CD8-positive, alpha-beta memory T cell (primary cell): ENCODE results near the gene CCDC175. TPM values are rescaled to one million over a fixed set of nuclear protein-coding genes. Genes with fewer than 3 reads are reported as not detected.

Source experiments
- CTCF ChIA-PET: fragments of 350-600 bp; sonication (Branson Sonifier 250); formaldehyde crosslinking; loops from one replicate; lab custom pipeline; 2021; ENCODE audit warnings: antibody characterized with exemption; lab: Charles Lee
- POLR2A ChIA-PET: fragments of 350-600 bp; sonication (Branson Sonifier 250); formaldehyde crosslinking; loops from one replicate; lab custom pipeline; 2021; ENCODE audit warnings: antibody characterized with exemption; lab: Charles Lee
- DNase-seq, 5 donors: peaks; one replicate each; pipeline versions ENCODE4 v3.0.0 to v3.0.0-alpha.2; 2020 to 2022; ENCODE audit warnings: mixed read lengths in 1 of 5
- H3K27ac ChIP-seq: one replicate; pipeline ENCODE4 v1.7.0; 2013; ENCODE audit warnings: low read depth, mild to moderate bottlenecking, low read length, moderate library complexity
- H3K27me3 ChIP-seq: 2 replicates; pipeline ENCODE4 v1.7.0; 2013; ENCODE audit warnings: low read length, mild to moderate bottlenecking; ENCODE audit not compliant: insufficient read depth, poor library complexity, severe bottlenecking
- H3K36me3 ChIP-seq: 2 replicates; pipeline ENCODE4 v1.7.0; 2013; ENCODE audit warnings: mild to moderate bottlenecking, low read length, moderate library complexity; ENCODE audit not compliant: insufficient read depth
- H3K4me1 ChIP-seq: 2 replicates; pipeline ENCODE4 v1.7.0; 2013; ENCODE audit warnings: mild to moderate bottlenecking, low read length, moderate library complexity; ENCODE audit not compliant: insufficient read depth
- H3K4me3 ChIP-seq: 2 replicates; pipeline ENCODE4 v1.7.0; 2013; ENCODE audit warnings: mild to moderate bottlenecking, low read length
- H3K9me3 ChIP-seq: 2 replicates; pipeline ENCODE4 v1.7.0; 2013; ENCODE audit warnings: mild to moderate bottlenecking, low read length
- H3K27ac Mint-ChIP-seq, 8 donors: one replicate each; pipeline ENCODE4 v1.8.0; 2020 to 2021; ENCODE audit warnings: mixed read lengths in 8 of 8, mild to moderate bottlenecking in 6 of 8, inconsistent platforms in 3 of 8, moderate library complexity in 3 of 8
- H3K27me3 Mint-ChIP-seq, 2 donors: one replicate each; pipeline ENCODE4 v1.8.0; 2020 to 2021; ENCODE audit warnings: mixed read lengths in 2 of 2, mild to moderate bottlenecking in 1 of 2, moderate library complexity in 1 of 2
- H3K36me3 Mint-ChIP-seq, 3 donors: one replicate each; pipeline ENCODE4 v1.8.0; 2020 to 2021; ENCODE audit warnings: mixed read lengths in 3 of 3, inconsistent platforms in 1 of 3, mild to moderate bottlenecking in 1 of 3
- H3K4me1 Mint-ChIP-seq, 3 donors: one replicate each; pipeline ENCODE4 v1.8.0; 2020 to 2021; ENCODE audit warnings: mixed read lengths in 3 of 3, inconsistent platforms in 1 of 3, mild to moderate bottlenecking in 1 of 3
- H3K4me3 Mint-ChIP-seq, 7 donors: one replicate each; pipeline ENCODE4 v1.8.0; 2020 to 2021; ENCODE audit warnings: mixed read lengths in 7 of 7, mild to moderate bottlenecking in 6 of 7, moderate library complexity in 4 of 7, inconsistent platforms in 2 of 7
- H3K9me3 Mint-ChIP-seq, 5 donors: one replicate each; pipeline ENCODE4 v1.8.0; 2020 to 2022; ENCODE audit warnings: mixed read lengths in 5 of 5, mild to moderate bottlenecking in 3 of 5, moderate library complexity in 2 of 5, inconsistent platforms in 1 of 5
- polyA plus RNA-seq: library from polyadenylated mRNA; unstranded; fragments of 300-500 nt; fragmentation: Illumina TruSeq; gene quantifications from one replicate; pipeline ENCODE4 v1.2.3, GENCODE V29; 2021
- total RNA-seq, 2 experiments: library from RNA; stranded (reverse); gene quantifications; one replicate each; pipeline ENCODE4 v1.2.3, GENCODE V29; 2021

CCDC175 gene
- total and polyA plus RNA-seq, 3 experiments from 2014 or later = not detected

DNA sequence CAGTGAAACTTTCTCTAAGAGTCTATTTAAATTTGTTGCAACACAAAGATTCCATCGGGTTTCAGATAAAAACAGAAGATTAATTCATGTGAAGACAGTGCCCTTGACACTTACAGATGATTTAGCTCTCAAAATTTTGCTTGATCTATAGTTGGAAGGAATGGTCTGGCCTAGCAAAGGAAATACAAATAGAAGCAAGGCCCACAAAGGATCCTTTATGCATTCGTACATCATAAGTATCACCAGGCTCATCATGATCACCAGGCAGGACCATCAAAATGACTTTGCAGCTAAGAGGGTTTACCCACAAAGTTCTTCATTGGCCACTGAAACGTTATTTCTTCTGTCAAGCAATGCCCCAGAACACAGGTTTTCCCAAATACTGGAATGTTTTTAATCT, 67.5 kb downstream of the CCDC175 start:
- Histone ChIP-seq H3K27ac (no peak overlapping the region), H3K4me3 (no peak overlapping the region), H3K27me3 (no peaks in the 10 kb centered on the region), H3K4me1 (peaks cover 6% of the 10 kb centered on the region), H3K36me3 (no peaks in the 10 kb centered on the region), H3K9me3 (no peaks in the 10 kb centered on the region)
- Mint-ChIP-seq H3K4me3 (no peak overlapping the region), H3K4me1 (peaks cover 6 to 13% (median 9%) of the 10 kb centered on the region in 3 donors), H3K9me3 (no peaks in the 10 kb centered on the region), H3K36me3 (peaks cover 0 to 2% (median 0%) of the 10 kb centered on the region in 3 donors), H3K27me3 (peaks cover 8 to 22% of the 10 kb centered on the region in 2 donors), H3K27ac (no peak overlapping the region)
- ChIA-PET CTCF (no interaction called here), POLR2A (no interaction called here)
- no peak for DNase-seq

DNA sequence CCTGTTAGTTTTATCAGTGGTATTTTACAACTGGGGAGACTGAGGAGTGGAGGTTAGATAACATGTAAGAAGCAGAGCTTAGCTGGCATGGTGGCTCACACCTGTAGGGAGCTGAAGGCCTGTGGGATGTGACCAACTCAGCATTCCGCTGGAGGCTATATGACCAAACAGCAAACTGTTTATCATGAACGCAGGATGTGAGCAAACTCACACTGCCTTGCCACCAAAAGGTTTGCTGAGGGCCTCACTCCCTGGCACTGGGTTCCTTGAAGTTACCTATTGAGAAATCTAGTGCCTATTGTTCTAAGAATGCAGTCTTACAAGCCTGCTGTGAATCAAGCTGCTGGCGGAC, 68.9 kb downstream of the CCDC175 start:
- CTCF ChIA-PET = interaction anchor here (1.0 to 1.1 kb wide), 4 partner anchors 24 to 70 kb away, joined by 4 to 5 read pairs (median 4); partner anchors contain the start of genes JKAMP and L3HYPDH
- H3K9me3 ChIP-seq = no peaks in the 10 kb centered on the region
- H3K27ac ChIP-seq = no peak overlapping the region
- H3K27me3 ChIP-seq = no peaks in the 10 kb centered on the region
- H3K4me1 Mint-ChIP-seq = peaks cover 10 to 18% (median 14%) of the 10 kb centered on the region in 3 donors
- no peak overlapping the region for H3K4me3 Mint-ChIP-seq
- H3K9me3 Mint-ChIP-seq = no peaks in the 10 kb centered on the region
- H3K4me3 ChIP-seq = no peak overlapping the region
- peaks cover 0 to 8% (median 0%) of the 10 kb centered on the region in 3 donors for H3K36me3 Mint-ChIP-seq
- no peak for DNase-seq
- peaks cover 8 to 16% of the 10 kb centered on the region in 2 donors for H3K27me3 Mint-ChIP-seq
- H3K4me1 ChIP-seq = peaks cover 6% of the 10 kb centered on the region
- H3K27ac Mint-ChIP-seq = no peak overlapping the region
- no peaks in the 10 kb centered on the region for H3K36me3 ChIP-seq
- POLR2A ChIA-PET = no interaction called here

DNA sequence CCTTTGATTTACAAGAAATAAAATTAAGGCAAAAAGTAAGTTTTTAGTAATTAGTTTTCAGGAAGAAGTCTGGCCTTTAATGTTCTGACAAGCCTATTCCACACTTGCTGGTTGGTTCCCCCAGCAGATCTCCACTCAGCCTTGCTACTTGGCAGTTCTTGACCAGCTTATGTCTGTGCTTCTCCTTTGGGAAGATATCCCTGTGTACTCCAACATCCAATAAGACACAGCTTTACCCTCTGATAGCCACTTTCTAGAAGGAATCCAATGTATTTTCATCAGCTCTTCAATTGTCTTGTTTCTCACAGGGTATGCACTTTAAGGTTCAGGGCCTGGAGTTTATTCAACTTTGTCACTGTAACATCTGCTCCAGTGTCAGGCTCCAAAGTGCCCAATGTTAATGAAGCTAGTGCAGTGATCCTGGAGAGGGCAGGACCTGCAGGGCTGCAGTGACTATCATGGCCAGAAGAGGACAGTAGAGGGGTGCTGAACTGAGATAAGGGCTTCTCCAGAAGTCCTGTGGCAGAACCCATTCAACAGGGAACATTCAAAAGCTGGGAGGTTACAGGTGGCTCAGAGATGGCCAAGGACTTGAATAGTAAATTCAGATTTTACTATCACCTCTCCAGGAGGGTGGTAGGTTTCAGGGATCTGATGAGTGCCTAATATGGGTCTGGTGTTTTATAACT, 69.4 kb downstream of the CCDC175 start:
- H3K36me3 ChIP-seq = no peaks in the 10 kb centered on the region
- H3K4me1 ChIP-seq = peaks cover 6% of the 10 kb centered on the region
- H3K9me3 Mint-ChIP-seq = no peaks in the 10 kb centered on the region
- H3K27me3 Mint-ChIP-seq = peaks cover 5 to 14% of the 10 kb centered on the region in 2 donors
- DNase-seq = peak; percentile 2 to 59 (median 12)
- H3K4me3 ChIP-seq = no peak overlapping the region
- no peak overlapping the region for H3K4me3 Mint-ChIP-seq
- H3K27me3 ChIP-seq = no peaks in the 10 kb centered on the region
- no peaks in the 10 kb centered on the region for H3K9me3 ChIP-seq
- ChIA-PET CTCF (interaction anchor here (1.0 to 1.1 kb wide), 4 partner anchors 23 to 70 kb away, joined by 4 to 5 read pairs (median 4); partner anchors contain the start of genes JKAMP and L3HYPDH), POLR2A (no interaction called here)
- H3K27ac ChIP-seq = no peak overlapping the region
- H3K36me3 Mint-ChIP-seq = peaks cover 0 to 11% (median 1%) of the 10 kb centered on the region in 3 donors
- peaks cover 11 to 21% (median 14%) of the 10 kb centered on the region in 3 donors for H3K4me1 Mint-ChIP-seq
- peak overlapping the region in 1 of 8 donors; percentile 37 for H3K27ac Mint-ChIP-seq

DNA sequence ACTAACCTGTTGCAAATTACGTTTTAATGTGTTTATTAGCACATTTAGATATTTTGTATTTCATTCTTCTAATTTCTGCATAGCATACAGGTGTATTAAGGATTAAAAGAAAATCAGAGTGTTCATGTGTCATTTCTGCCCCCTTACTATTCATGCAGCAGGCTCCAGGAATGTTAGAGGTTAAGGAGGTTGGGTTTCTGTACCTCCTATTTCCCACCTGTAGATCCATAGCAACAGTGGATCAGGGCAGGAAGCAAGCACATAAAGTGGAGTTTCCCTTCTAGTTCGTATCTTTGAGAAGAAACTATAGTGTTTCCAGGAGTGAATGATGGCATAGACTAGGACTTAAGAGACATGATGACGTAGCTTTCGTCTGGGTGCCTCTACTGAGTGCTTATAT, 73.4 kb downstream of the CCDC175 start:
- Mint-ChIP-seq H3K9me3 (no peaks in the 10 kb centered on the region), H3K4me1 (peaks cover 22 to 30% (median 22%) of the 10 kb centered on the region in 3 donors), H3K4me3 (no peak overlapping the region), H3K36me3 (peaks cover 0 to 32% (median 4%) of the 10 kb centered on the region in 3 donors), H3K27me3 (no peaks in the 10 kb centered on the region), H3K27ac (peak overlapping the region in 1 of 8 donors; percentile 58)
- Histone ChIP-seq H3K9me3 (no peaks in the 10 kb centered on the region), H3K27me3 (no peaks in the 10 kb centered on the region), H3K4me3 (no peak overlapping the region), H3K27ac (no peak overlapping the region), H3K4me1 (peaks cover 6% of the 10 kb centered on the region), H3K36me3 (no peaks in the 10 kb centered on the region)
- ChIA-PET POLR2A (no interaction called here), CTCF (interaction anchor here (1.7 kb wide), 1 partner anchor 34 kb away, joined by 4 read pairs; no protein-coding TSS in a partner anchor)
- no peak for DNase-seq

DNA sequence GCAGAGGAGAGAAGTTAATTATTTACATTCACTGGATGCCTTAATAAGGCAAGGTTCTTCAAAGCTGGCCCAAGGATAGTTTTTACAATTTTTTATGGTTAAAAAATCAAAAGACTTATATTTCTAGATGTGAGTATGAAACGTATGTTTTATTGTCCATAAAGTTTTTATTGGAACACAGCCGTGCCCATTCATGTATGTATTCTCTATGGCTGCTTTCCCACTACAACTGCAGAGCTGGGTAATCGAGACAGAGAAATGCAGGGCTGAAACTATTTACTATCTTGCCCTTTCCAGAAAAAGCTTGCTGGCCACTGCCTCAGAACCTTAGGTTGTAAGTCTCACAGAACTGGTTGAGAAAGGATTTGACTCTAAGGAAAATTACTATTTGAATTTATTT, 75.9 kb downstream of the CCDC175 start:
- ChIA-PET CTCF (interaction anchor here (0.8 to 1.3 kb wide), 2 partner anchors 17 to 76 kb away, joined by 3 read pairs; partner anchors contain the start of genes CCDC175, JKAMP and L3HYPDH), POLR2A (no interaction called here)
- H3K27me3 Mint-ChIP-seq = no peaks in the 10 kb centered on the region
- H3K36me3 ChIP-seq = no peaks in the 10 kb centered on the region
- no peaks in the 10 kb centered on the region for H3K9me3 Mint-ChIP-seq
- DNase-seq = no peak
- H3K4me1 Mint-ChIP-seq = peaks cover 29 to 44% (median 31%) of the 10 kb centered on the region in 3 donors
- H3K27ac Mint-ChIP-seq = peak overlapping the region in 1 of 8 donors; percentile 81
- no peak overlapping the region for H3K4me3 Mint-ChIP-seq
- H3K9me3 ChIP-seq = no peaks in the 10 kb centered on the region
- no peaks in the 10 kb centered on the region for H3K27me3 ChIP-seq
- no peak overlapping the region for H3K4me3 ChIP-seq
- peaks cover 6% of the 10 kb centered on the region for H3K4me1 ChIP-seq
- H3K36me3 Mint-ChIP-seq = peaks cover 0 to 47% (median 8%) of the 10 kb centered on the region in 3 donors
- no peak overlapping the region for H3K27ac ChIP-seq

DNA sequence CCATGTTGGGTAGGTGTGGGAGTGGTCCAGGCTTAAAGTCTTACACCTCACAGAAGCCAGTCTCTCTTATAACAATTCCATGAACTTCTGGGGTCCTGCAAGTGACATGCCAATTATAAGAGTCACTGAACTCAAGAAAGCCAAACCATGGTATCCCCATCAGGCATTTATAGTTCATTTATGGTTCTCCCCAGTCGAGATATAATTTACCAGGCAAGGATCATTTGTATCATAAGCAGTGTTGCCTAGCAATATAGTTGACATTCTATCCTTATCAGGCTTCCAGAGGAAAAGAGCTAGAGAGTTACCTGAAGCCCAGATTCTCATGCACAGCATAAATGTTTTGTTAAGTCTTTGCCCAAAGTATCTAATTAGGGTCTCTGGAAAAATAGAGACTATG, 84.2 kb downstream of the CCDC175 start:
- peaks cover 5% of the 10 kb centered on the region for H3K4me1 ChIP-seq
- Mint-ChIP-seq H3K9me3 (no peaks in the 10 kb centered on the region), H3K36me3 (peaks cover 5 to 86% (median 34%) of the 10 kb centered on the region in 3 donors), H3K4me1 (peaks cover 37 to 62% (median 58%) of the 10 kb centered on the region in 3 donors), H3K4me3 (no peak overlapping the region), H3K27me3 (no peaks in the 10 kb centered on the region), H3K27ac (peak overlapping the region in 1 of 8 donors; percentile 17)
- no peaks in the 10 kb centered on the region for H3K9me3 ChIP-seq
- H3K27ac ChIP-seq = no peak overlapping the region
- no peaks in the 10 kb centered on the region for H3K27me3 ChIP-seq
- H3K4me3 ChIP-seq = no peak overlapping the region
- peaks cover 17% of the 10 kb centered on the region for H3K36me3 ChIP-seq
- no peak for DNase-seq
- CTCF ChIA-PET = interaction anchor here (0.9 kb wide), 1 partner anchor 9 kb away, joined by 4 read pairs; no protein-coding TSS in a partner anchor
- POLR2A ChIA-PET = no interaction called here

DNA sequence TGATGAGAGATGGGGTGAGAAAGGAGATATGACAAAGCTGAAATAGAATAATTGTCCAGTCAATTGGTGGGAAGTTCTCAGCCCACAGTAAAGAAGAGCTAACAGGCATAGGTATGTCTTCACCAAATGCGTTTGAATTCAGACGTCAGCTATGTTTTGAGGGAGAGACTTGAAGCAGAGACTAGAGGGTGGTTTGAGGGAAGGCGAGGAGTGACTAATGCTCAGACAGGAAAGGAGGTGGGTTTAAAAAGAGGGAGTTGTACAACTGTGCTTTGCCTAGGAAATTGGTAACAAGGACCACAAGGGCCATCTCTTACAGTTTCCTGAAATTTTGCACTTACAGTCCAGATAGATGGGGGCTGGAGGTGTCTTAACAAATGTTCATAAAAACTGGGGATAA, 85.9 kb downstream of the CCDC175 start:
- no peak overlapping the region for H3K4me3 ChIP-seq
- H3K27me3 ChIP-seq = no peaks in the 10 kb centered on the region
- Mint-ChIP-seq H3K27ac (peak overlapping the region in 3 of 8 donors; percentile 15 to 47 (median 44)), H3K36me3 (peaks cover 5 to 77% (median 29%) of the 10 kb centered on the region in 3 donors), H3K27me3 (no peaks in the 10 kb centered on the region), H3K4me1 (peaks cover 40 to 66% (median 64%) of the 10 kb centered on the region in 3 donors), H3K9me3 (no peaks in the 10 kb centered on the region), H3K4me3 (no peak overlapping the region)
- ChIA-PET POLR2A (no interaction called here), CTCF (no interaction called here)
- peaks cover 17% of the 10 kb centered on the region for H3K36me3 ChIP-seq
- H3K27ac ChIP-seq = no peak overlapping the region
- peaks cover 13% of the 10 kb centered on the region for H3K4me1 ChIP-seq
- no peaks in the 10 kb centered on the region for H3K9me3 ChIP-seq
- no peak for DNase-seq
